Smooth muscle cell (in vitro differentiated cells): ENCODE results near the gene SLCO2A1. TPM values are rescaled to one million over a fixed set of nuclear protein-coding genes. Genes with fewer than 3 reads are reported as not detected.

Experiments used
- DNase-seq: peaks from one replicate; lab custom pipeline; 2025; ENCODE audit not compliant: unreplicated experiment; lab: John Stamatoyannopoulos, UW
- H2AFZ ChIP-seq: fragments of 200-600 bp; sonication (generic); 2 replicates; pipeline ENCODE4 v1.6.0; 2016; ENCODE audit warnings: antibody characterized with exemption, low read depth, mild to moderate bottlenecking
- H3F3A ChIP-seq: fragments of 200-600 bp; sonication (generic); 2 replicates; pipeline ENCODE4 v1.6.0; 2017; ENCODE audit warnings: antibody characterized with exemption, low read depth
- H3K27ac ChIP-seq: fragments of 200-600 bp; sonication (generic); 2 replicates; pipeline ENCODE4 v1.5.1; 2016; ENCODE audit warnings: low read depth, mild to moderate bottlenecking
- H3K27me3 ChIP-seq: fragments of 200-600 bp; sonication (generic); 2 replicates; pipeline ENCODE4 v1.6.1; 2016; ENCODE audit warnings: low read depth, mild to moderate bottlenecking
- H3K36me3 ChIP-seq: fragments of 200-600 bp; sonication (generic); 2 replicates; pipeline ENCODE4 v1.5.1; 2016; ENCODE audit warnings: low read depth
- H3K4me1 ChIP-seq: fragments of 200-600 bp; sonication (generic); 2 replicates; pipeline ENCODE4 v1.5.1; 2016; ENCODE audit warnings: low read depth
- H3K4me2 ChIP-seq: fragments of 200-600 bp; sonication (generic); 2 replicates; pipeline ENCODE4 v1.6.0; 2016; ENCODE audit warnings: mild to moderate bottlenecking
- H3K4me3 ChIP-seq: fragments of 200-600 bp; sonication (generic); 2 replicates; pipeline ENCODE4 v1.5.1; 2016; ENCODE audit warnings: mild to moderate bottlenecking
- H3K79me2 ChIP-seq: fragments of 200-600 bp; sonication (generic); 2 replicates; pipeline ENCODE4 v1.6.0; 2016; ENCODE audit warnings: low read depth, mild to moderate bottlenecking
- H3K9ac ChIP-seq: fragments of 200-600 bp; sonication (generic); 2 replicates; pipeline ENCODE4 v1.6.0; 2016; ENCODE audit warnings: low read depth
- H3K9me3 ChIP-seq: fragments of 200-600 bp; sonication (generic); replicated peaks from 2 replicates; pipeline ENCODE4 v1.5.1; 2016; ENCODE audit warnings: low read depth
- H4K20me1 ChIP-seq: fragments of 200-600 bp; sonication (generic); 2 replicates; pipeline ENCODE4 v1.6.0; 2016; ENCODE audit warnings: low read depth
- CTCF ChIP-seq: fragments of 200-600 bp; sonication (generic); IDR thresholded peaks from 2 replicates; pipeline ENCODE4 v1.5.1; 2017; ENCODE audit warnings: borderline replicate concordance, mild to moderate bottlenecking, antibody characterized with exemption; ENCODE audit not compliant: insufficient read depth, poor library complexity, severe bottlenecking
- WGBS: methylation state at CpG from one replicate; pipeline ENCODE4 v1.1.7; 2016; ENCODE audit warnings: low lambda C conversion rate; 5-methylcytosine and 5-hydroxymethylcytosine counted together
- polyA plus RNA-seq: library from polyadenylated mRNA; unstranded; fragments of >200 nt; fragmentation: Nextera tagmentation; extraction: Ambion mirVana; gene quantifications from 2 replicates; pipeline ENCODE4 v1.2.1, GENCODE V29; 2016
- total RNA-seq: library from RNA; depleted of rRNA; stranded (reverse); fragments of >200 nt; gene quantifications from 2 replicates; pipeline ENCODE4 v1.2.3, GENCODE V29; 2014

SLCO2A1 gene
- total and polyA plus RNA-seq, 2 experiments from 2014 or later: 7.7 to 14.2 TPM

- WGBS: 91% methylated on average over 2 of the region's 2 CpGs
- no peak for TF ChIP-seq CTCF
- H3K36me3 ChIP-seq: no peaks in the 10 kb centered on the region
- H3K27me3 ChIP-seq: no peaks in the 10 kb centered on the region
- H4K20me1 ChIP-seq: no peaks in the 10 kb centered on the region
- H3K79me2 ChIP-seq: no peaks in the 10 kb centered on the region
- H3K4me2 ChIP-seq: no peak overlapping the region
- no peak for DNase-seq
- no peak overlapping the region for H3K9ac ChIP-seq
- H2AFZ ChIP-seq: no peak overlapping the region
- H3K4me3 ChIP-seq: no peak overlapping the region
- H3K9me3 ChIP-seq: no peaks in the 10 kb centered on the region
- no peaks in the 10 kb centered on the region for H3K4me1 ChIP-seq
- H3K27ac ChIP-seq: no peak overlapping the region
- no peaks in the 10 kb centered on the region for H3F3A ChIP-seq
These were observed 34.4 kb upstream of the SLCO2A1 start for GRCh38 chr3:134064081-134064480.

- Histone ChIP-seq H3K4me1 (no peaks in the 10 kb centered on the region), H3K36me3 (no peaks in the 10 kb centered on the region), H3K79me2 (no peaks in the 10 kb centered on the region), H3K27ac (no peak overlapping the region), H3F3A (no peaks in the 10 kb centered on the region), H3K9me3 (no peaks in the 10 kb centered on the region), H2AFZ (no peak overlapping the region), H4K20me1 (no peaks in the 10 kb centered on the region), H3K4me2 (no peak overlapping the region), H3K4me3 (no peak overlapping the region), H3K27me3 (no peaks in the 10 kb centered on the region), H3K9ac (no peak overlapping the region)
- no peak for TF ChIP-seq CTCF
- DNase-seq: no peak
- 66% methylated on average over 7 of the region's 7 CpGs for WGBS
These were observed 31.7 kb upstream of the SLCO2A1 start for GRCh38 chr3:134061401-134061800.

- Histone ChIP-seq H3K4me3 (no peak overlapping the region), H3K27me3 (no peaks in the 10 kb centered on the region), H3K36me3 (no peaks in the 10 kb centered on the region), H3K79me2 (no peaks in the 10 kb centered on the region), H3K4me1 (no peaks in the 10 kb centered on the region), H4K20me1 (no peaks in the 10 kb centered on the region), H2AFZ (no peak overlapping the region), H3K9me3 (no peaks in the 10 kb centered on the region), H3K27ac (no peak overlapping the region), H3K4me2 (no peak overlapping the region), H3K9ac (no peak overlapping the region), H3F3A (no peaks in the 10 kb centered on the region)
- no peak for TF ChIP-seq CTCF
- DNase-seq: no peak
- WGBS: 82% methylated on average over 10 of the region's 10 CpGs
These were observed 31.0 kb upstream of the SLCO2A1 start for GRCh38 chr3:134060561-134061385.
